Hepatocyte (in vitro differentiated cells): ENCODE results near the gene MMP8.

ENCODE experiments used
- CTCF ChIP-seq: fragments of 200-600 bp; sonication (generic); IDR thresholded peaks from 2 replicates; pipeline ENCODE4 v1.5.1; 2016; ENCODE audit warnings: antibody characterized with exemption, mild to moderate bottlenecking; ENCODE audit not compliant: poor library complexity
- EZH2 ChIP-seq: fragments of 200-600 bp; sonication (generic); IDR thresholded peaks from 2 replicates; pipeline ENCODE4 v1.6.1; 2016; ENCODE audit warnings: antibody characterized with exemption, mild to moderate bottlenecking, borderline replicate concordance

GRCh38 chr11:102749101-102749722 lies 24.5 kb upstream of the MMP8 start:
- TF ChIP-seq CTCF (no peak), EZH2 (no peak)
